Suprapubic skin (tissue), 4 donors: Measurements from ENCODE around the gene TMEM74B.

Source experiments
- EP300 ChIP-seq: sonication (generic); formaldehyde crosslinking; IDR thresholded peaks from one replicate; pipeline ENCODE4 v1.6.1; 2017; ENCODE audit warnings: antibody characterized with exemption
- POLR2A ChIP-seq, 2 donors: fragments of 450-650 bp; IDR thresholded peaks; one replicate each; pipeline ENCODE4 v1.6.1; 2017; ENCODE audit warnings: antibody characterized with exemption in 2 of 2, mild to moderate bottlenecking in 2 of 2, moderate library complexity in 2 of 2
- POLR2AphosphoS5 ChIP-seq, 3 donors: sonication (generic); formaldehyde crosslinking; IDR thresholded peaks; one replicate each; pipeline ENCODE4 v1.6.1; 2017; ENCODE audit warnings: antibody characterized with exemption in 3 of 3
- TF ChIP-seq, protein P1 (sequence below), 2 donors: fragments of 200-600 bp in 1 of 2; fragments of 450-650 bp in 1 of 2; sonication (generic) in 1 of 2; IDR thresholded peaks; one replicate each; pipeline ENCODE4 v1.5.1; 2016 to 2019; ENCODE audit warnings: antibody characterized with exemption in 2 of 2, mild to moderate bottlenecking in 1 of 2, moderate library complexity in 1 of 2

DNA sequence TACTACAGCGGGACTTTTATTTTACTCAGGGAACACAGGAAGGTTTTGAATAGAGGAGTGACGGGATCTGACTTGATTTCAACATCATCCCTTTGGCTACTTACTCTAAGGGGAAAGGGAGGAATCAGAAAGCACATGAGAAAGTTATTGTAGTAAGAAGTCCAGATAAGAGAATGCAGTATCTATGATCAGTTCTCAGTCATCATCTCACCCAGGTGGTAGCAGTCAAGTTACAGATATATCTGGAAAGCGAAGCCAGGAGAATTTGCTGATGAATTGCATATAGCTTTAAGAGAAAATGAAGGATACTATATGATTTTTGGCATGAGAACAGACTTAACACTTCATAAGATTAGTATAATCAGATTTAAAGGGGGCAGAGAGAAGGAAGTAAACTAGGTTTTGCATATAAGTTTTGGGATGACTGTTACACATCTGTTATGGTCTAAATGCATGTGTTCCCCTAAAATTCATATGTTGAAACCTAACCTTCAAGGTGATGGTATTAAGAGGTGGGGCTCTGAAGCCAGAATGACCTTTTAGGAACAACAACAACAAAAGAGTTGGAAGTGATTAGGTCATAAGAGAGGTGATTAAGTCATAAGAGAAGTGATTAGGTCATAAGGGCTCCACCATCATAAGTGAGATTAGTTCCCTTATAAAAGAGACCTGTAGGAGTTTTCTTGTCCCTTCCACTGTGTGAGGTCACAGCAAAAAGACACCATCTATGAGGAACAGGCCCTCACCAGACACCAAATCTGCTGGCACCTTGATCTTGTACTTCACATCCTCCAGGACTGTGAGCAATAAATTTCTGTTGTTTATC is 47.7 kb upstream of the TMEM74B start:
- TF ChIP-seq, protein P1, sequence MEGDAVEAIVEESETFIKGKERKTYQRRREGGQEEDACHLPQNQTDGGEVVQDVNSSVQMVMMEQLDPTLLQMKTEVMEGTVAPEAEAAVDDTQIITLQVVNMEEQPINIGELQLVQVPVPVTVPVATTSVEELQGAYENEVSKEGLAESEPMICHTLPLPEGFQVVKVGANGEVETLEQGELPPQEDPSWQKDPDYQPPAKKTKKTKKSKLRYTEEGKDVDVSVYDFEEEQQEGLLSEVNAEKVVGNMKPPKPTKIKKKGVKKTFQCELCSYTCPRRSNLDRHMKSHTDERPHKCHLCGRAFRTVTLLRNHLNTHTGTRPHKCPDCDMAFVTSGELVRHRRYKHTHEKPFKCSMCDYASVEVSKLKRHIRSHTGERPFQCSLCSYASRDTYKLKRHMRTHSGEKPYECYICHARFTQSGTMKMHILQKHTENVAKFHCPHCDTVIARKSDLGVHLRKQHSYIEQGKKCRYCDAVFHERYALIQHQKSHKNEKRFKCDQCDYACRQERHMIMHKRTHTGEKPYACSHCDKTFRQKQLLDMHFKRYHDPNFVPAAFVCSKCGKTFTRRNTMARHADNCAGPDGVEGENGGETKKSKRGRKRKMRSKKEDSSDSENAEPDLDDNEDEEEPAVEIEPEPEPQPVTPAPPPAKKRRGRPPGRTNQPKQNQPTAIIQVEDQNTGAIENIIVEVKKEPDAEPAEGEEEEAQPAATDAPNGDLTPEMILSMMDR (IDR thresholded peaks at IDR 0.05), result no peak
- TF ChIP-seq POLR2A (IDR thresholded peaks at IDR 0.05) (no peak), EP300 (no peak), POLR2AphosphoS5 (IDR thresholded peaks at IDR 0.05) (no peak)
